ENCODE measurements around the gene DIDO1.

The DIDO1 gene

DNA sequence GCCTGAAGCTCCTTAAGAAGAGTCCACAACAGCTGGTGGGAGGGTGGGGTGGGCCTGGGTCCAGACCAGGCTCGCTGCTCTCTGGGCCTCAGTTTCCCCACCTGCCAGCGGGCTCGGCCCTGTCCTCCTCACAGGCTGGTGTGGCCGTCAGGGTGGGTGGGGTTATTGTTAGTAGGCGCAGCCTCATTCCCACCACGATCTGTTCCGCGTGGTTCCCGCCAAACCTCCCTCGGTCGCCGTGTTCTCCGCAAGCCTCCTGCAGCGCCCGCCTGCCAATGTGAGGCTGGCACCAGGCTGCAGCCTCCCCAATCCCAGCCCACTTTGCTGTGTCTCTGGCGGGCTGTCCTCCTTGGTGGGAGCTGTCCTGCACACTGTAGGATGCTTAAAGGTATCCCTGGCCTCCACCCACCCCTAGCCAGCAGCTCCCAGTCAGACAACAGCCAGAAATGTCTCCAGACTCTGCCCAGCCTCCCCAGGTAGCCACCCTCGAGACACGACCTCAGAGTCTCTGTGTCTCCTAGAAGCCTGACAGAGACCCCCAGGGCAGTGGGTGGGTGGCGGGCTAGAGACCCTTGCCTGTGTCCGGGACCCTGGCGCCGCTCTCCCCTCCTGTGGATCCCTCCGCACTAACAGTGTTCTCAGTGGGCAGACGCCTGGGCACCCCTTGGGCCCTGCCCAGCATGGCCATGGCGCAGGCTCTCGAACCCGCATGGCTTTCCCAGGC, 41.5 kb upstream of the DIDO1 start:
- Histone ChIP-seq H3K27ac (ENCODE audit: low read length) (no peak overlapping the region), H3K36me3 (ENCODE audit: control insufficient read depth, low read depth, low read length) (peaks cover 3% of the 10 kb centered on the region), H3K4me3 (ENCODE audit: low read length) (no peak overlapping the region), H3K4me1 (ENCODE audit: control insufficient read depth, low read depth, low read length) (no peaks in the 10 kb centered on the region), H3K9ac (ENCODE audit: low read length) (no peak overlapping the region), H3K27me3 (ENCODE audit: control insufficient read depth, insufficient read depth, low read length) (peaks cover 10% of the 10 kb centered on the region), H3K9me3 (ENCODE audit: control insufficient read depth, low read depth, low read length) (no peaks in the 10 kb centered on the region)

DNA sequence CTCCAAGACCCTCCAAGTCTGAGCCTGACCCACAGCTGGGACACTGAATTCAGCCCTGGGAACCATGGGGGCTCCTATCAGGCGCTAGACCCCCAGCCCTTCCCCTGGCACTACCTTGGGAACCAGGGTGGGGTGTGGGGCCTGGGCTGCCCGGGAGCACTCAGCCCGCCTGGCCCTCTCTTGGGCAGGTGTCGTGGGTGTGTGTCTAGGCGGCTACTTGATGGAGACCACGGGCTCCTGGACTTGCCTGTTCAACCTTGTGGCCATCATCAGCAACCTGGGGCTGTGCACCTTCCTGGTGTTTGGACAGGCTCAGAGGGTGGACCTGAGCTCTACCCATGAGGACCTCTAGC, 40.8 kb upstream of the DIDO1 start:
- Histone ChIP-seq H3K36me3 (ENCODE audit: control insufficient read depth, low read depth, low read length) (peaks cover 3% of the 10 kb centered on the region), H3K9me3 (ENCODE audit: control insufficient read depth, low read depth, low read length) (no peaks in the 10 kb centered on the region), H3K27ac (ENCODE audit: low read length) (no peak overlapping the region), H3K4me3 (ENCODE audit: low read length) (no peak overlapping the region), H3K9ac (ENCODE audit: low read length) (no peak overlapping the region), H3K4me1 (ENCODE audit: control insufficient read depth, low read depth, low read length) (no peaks in the 10 kb centered on the region), H3K27me3 (ENCODE audit: control insufficient read depth, insufficient read depth, low read length) (peaks cover 3% of the 10 kb centered on the region)

DNA sequence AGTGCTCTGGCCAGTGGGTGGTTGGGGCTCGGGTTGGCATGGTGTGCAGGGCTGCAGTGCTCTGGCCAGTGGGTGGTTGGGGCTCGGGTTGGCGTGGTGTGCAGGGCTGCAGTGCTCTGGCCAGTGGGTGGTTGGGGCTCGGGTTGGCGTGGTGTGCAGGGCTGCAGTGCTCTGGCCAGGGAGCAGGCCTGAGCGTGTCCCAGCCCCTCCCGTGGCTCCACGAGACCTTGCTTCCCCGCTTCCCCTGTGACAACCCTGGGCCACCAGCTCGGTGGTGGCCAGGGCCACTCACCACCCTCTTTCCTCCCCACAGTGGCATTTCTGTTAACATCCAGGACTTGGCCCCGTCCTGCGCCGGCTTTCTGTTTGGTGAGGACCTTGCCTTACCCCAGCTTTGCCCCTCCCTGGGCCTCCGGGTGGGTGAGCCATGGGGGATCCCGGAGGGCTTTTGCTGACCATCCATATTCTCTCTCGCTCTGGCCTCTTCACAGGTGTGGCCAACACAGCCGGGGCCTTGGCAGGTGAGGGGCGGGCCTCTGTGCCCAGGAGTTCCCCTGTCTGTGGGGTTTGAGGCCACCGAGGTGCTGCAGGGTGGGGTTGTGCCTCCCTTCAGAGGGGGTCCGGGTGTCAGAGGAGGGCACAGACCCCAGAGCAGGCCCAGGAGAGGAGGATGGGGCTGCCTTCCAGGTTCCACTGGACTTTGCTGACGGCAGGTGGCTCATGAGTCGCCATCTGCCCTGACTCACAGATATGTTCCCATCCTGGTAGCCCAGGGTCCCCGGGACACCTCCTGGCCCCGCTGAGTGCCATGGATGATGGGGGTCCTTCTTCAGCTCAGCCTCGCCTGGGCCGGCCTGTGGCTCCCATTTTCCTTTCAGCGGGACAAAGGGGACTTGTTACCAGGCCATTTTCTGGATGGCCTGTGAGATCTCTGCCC, 40.2 kb upstream of the DIDO1 start:
- Histone ChIP-seq H3K4me3 (ENCODE audit: low read length) (no peak overlapping the region), H3K27me3 (ENCODE audit: control insufficient read depth, insufficient read depth, low read length) (no peaks in the 10 kb centered on the region), H3K4me1 (ENCODE audit: control insufficient read depth, low read depth, low read length) (peaks cover 3% of the 10 kb centered on the region), H3K36me3 (ENCODE audit: control insufficient read depth, low read depth, low read length) (peaks cover 3% of the 10 kb centered on the region), H3K9me3 (ENCODE audit: control insufficient read depth, low read depth, low read length) (no peaks in the 10 kb centered on the region), H3K9ac (ENCODE audit: low read length) (no peak overlapping the region), H3K27ac (ENCODE audit: low read length) (no peak overlapping the region)

DNA sequence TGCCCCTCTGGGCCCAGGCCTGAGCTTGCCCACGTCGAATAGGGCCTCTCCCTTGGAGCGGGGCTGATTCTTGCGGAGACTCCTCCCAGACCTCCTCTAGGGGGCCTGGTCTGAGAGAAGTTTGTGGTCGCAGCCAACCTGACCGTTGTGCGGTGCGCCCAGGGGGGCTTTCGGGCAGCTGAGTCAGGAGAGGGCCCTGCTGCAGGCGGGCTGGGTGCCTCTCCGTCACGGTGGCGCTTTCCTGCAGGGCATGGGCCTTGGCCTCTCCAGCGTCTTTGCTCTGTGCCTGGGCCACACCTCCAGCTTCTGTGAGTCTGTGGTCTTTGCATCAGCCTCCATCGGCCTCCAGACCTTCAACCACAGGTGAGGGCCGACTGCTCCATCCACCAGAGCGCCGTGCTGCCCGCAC, 39.1 kb upstream of the DIDO1 start:
- H3K27me3 ChIP-seq (ENCODE audit: control insufficient read depth, insufficient read depth, low read length): no peaks in the 10 kb centered on the region
- no peak overlapping the region for H3K27ac ChIP-seq (ENCODE audit: low read length)
- peaks cover 4% of the 10 kb centered on the region for H3K4me1 ChIP-seq (ENCODE audit: control insufficient read depth, low read depth, low read length)
- peaks cover 3% of the 10 kb centered on the region for H3K36me3 ChIP-seq (ENCODE audit: control insufficient read depth, low read depth, low read length)
- H3K9ac ChIP-seq (ENCODE audit: low read length): no peak overlapping the region
- no peaks in the 10 kb centered on the region for H3K9me3 ChIP-seq (ENCODE audit: control insufficient read depth, low read depth, low read length)
- no peak overlapping the region for H3K4me3 ChIP-seq (ENCODE audit: low read length)

DNA sequence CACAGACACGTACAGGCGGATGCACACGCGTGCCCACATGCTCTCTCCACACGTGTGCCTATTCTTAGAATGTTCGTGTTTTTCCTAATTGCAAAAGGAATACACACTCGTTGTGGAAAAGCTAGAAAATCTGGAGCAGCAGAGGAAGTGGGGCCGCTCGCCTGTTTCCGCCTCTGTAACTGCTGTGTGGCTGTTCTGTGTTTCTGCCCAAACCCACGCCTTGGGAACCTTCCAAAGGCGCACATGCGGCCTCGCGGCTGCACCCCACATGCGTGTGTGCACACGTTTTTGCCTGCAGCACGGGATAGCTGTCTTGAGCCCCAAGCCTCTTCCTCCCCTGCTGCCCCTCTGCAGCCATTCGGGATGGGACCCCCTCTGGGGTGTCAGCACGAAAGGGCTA, 38.4 kb upstream of the DIDO1 start:
- Histone ChIP-seq H3K9ac (ENCODE audit: low read length) (no peak overlapping the region), H3K27me3 (ENCODE audit: control insufficient read depth, insufficient read depth, low read length) (no peaks in the 10 kb centered on the region), H3K36me3 (ENCODE audit: control insufficient read depth, low read depth, low read length) (peaks cover 3% of the 10 kb centered on the region)

DNA sequence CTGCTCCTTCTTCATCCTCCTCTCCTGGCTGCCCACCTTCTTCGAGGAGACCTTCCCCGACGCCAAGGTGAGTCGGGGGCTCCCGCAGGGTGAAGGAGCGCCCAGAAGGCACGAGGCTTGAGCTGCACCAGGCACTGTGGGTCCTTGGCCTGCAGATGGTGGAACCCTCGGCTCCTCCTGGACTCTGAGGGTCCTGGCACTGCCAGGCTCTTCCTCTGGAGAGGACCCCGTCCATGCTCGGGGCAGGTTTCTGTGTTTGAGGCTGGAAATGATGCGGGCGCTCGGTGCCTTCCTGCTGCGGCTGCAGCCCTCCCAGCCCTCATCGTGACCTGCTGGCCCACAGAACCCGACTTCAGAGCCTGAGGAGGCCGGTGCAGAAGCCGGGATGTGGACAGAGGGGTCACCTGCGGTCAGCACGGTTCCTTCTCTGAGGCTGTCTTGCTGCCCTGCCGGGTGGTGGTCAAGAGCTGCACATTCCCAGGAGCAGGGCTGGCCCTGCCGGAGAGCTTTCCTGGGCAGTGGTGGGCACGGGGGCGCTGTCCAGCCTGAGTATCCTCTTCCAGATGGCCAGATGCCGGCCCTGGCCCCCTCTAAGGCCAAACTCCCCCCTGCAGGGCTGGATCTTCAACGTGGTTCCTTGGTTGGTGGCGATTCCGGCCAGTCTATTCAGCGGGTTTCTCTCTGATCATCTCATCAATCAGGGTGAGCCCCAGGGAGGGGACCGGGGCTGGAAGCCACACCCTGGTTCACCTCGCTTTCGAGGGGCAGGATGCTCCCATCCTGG, 37.5 kb upstream of the DIDO1 start:
- Histone ChIP-seq H3K27ac (ENCODE audit: low read length) (no peak overlapping the region), H3K9ac (ENCODE audit: low read length) (no peak overlapping the region)

More for the DNA sequence above, 38.4 kb upstream of the DIDO1 start:
- Histone ChIP-seq H3K27ac (ENCODE audit: low read length) (no peak overlapping the region), H3K4me1 (ENCODE audit: control insufficient read depth, low read depth, low read length) (peaks cover 4% of the 10 kb centered on the region), H3K9me3 (ENCODE audit: control insufficient read depth, low read depth, low read length) (no peaks in the 10 kb centered on the region), H3K4me3 (ENCODE audit: low read length) (no peak overlapping the region)

DNA sequence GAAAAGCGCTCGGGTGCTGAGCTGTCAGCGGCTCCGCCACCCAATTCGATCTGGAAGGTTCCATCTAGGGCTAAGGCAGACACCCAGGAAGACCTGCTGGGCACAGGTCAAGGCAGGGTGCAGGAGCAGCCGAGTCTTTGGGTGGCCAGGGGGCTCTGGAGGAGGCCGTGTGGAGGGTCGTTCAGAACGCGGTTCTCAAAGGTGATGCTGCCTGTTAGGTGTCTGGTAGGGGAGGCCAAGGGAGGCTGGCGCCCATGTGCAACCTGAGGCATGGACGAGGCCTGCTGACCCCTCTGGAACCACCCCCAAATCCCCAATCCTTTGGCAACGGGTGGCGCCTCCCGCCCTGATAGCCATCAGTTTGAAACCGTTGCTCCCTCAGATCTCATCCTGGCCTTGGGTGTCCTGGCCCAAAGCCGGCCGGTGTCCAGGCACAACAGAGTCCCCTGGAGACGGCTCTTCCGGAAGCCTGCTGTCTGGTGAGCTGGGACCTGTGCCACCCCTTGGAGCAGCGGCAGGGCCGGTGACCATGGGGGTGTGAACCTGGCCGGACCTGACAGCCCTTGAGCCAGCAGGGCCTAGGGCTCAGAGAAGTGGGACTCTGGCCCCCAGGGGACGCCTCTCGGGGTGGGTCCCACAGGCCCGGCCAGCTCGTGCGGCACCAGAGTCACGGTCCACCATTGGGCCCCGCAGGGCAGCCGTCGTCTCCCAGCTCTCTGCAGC, 36.7 kb upstream of the DIDO1 start:
- Histone ChIP-seq H3K4me3 (ENCODE audit: low read length) (no peak overlapping the region), H3K36me3 (ENCODE audit: control insufficient read depth, low read depth, low read length) (peaks cover 3% of the 10 kb centered on the region), H3K9me3 (ENCODE audit: control insufficient read depth, low read depth, low read length) (no peaks in the 10 kb centered on the region), H3K27me3 (ENCODE audit: control insufficient read depth, insufficient read depth, low read length) (no peaks in the 10 kb centered on the region), H3K27ac (ENCODE audit: low read length) (no peak overlapping the region), H3K4me1 (ENCODE audit: control insufficient read depth, low read depth, low read length) (peaks cover 4% of the 10 kb centered on the region), H3K9ac (ENCODE audit: low read length) (no peak overlapping the region)

More for the DNA sequence above, 37.5 kb upstream of the DIDO1 start:
- Histone ChIP-seq H3K9me3 (ENCODE audit: control insufficient read depth, low read depth, low read length) (no peaks in the 10 kb centered on the region), H3K36me3 (ENCODE audit: control insufficient read depth, low read depth, low read length) (peaks cover 3% of the 10 kb centered on the region), H3K4me3 (ENCODE audit: low read length) (no peak overlapping the region), H3K4me1 (ENCODE audit: control insufficient read depth, low read depth, low read length) (peaks cover 4% of the 10 kb centered on the region), H3K27me3 (ENCODE audit: control insufficient read depth, insufficient read depth, low read length) (no peaks in the 10 kb centered on the region)

DNA sequence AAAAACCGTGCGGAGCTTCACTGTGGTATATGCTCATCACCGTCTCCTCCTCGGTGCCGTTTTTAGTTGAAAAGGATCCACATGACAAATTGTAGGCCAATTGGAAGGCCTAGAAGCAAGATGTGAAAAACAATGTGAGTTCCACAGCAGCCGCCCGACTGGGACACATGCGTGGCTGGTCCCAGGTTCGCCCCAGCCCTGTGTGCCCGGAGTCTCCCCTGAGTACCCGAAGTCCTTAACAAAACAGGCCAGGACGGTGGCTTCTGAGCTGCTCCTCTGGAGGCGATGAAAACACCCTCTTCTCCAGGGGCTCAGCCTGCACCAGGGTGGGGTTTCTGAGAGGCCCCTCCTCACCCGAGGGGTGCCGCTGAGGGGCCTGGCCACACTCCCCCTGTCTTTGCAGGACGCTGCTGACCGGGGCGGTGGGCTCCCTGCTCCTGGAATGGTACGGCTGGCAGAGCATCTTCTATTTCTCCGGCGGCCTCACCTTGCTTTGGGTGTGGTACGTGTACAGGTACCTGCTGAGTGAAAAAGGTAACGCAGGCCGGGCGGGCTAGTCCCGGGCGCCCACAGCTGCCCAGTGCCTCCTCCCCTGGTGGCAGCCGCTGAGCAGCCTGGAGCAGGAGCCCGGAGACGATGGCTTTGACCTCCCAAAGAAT, 36.0 kb upstream of the DIDO1 start:
- Histone ChIP-seq H3K9me3 (ENCODE audit: control insufficient read depth, low read depth, low read length) (no peaks in the 10 kb centered on the region), H3K4me3 (ENCODE audit: low read length) (no peak overlapping the region), H3K27me3 (ENCODE audit: control insufficient read depth, insufficient read depth, low read length) (no peaks in the 10 kb centered on the region), H3K4me1 (ENCODE audit: control insufficient read depth, low read depth, low read length) (peaks cover 4% of the 10 kb centered on the region), H3K9ac (ENCODE audit: low read length) (no peak overlapping the region), H3K27ac (ENCODE audit: low read length) (no peak overlapping the region), H3K36me3 (ENCODE audit: control insufficient read depth, low read depth, low read length) (peaks cover 3% of the 10 kb centered on the region)

DNA sequence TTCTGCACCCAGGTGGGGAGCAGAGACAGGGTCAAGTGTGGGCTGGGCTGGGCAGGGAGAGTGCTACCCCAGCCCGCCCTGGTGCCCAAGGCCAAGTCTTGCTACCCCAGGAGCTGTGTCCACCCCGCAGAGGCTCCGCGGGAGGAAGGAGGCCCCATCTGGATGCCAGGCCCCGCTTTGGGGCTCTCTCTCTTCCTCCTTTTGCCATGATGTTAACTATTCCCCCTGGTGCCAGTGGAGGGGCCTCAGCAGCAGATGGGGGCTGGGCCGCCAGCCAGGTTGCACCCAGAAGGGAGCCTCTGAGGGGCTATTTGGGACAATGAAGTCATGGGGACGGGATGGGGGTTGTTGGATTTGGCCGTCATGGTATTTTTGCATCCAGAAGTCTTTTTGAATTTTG, 35.5 kb upstream of the DIDO1 start:
- Histone ChIP-seq H3K4me3 (ENCODE audit: low read length) (peak overlapping the region; percentile 37), H3K4me1 (ENCODE audit: control insufficient read depth, low read depth, low read length) (peaks cover 4% of the 10 kb centered on the region)

DNA sequence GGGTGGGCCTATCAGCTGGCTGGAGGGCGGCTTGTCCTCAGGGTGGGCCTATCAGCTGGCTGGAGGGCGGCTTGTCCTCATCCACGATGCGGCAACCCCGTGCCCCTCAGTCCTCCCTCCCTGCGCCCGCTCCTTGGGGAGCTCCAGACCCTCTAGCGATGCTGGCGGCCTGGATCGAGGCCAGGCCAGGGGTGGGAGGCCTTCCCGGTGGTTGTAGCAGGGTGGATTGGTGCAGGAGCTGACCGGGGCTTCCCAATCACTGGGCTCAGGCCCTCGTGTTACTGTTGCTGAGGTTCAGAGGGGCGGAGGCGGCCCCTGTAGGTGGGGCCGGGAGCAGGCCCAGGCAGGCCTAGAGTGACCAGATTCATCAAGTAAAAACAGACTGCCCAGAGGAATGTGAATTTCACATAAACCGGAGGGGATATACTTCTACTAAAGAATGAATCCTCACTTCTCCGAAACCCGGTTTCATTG, 35.0 kb upstream of the DIDO1 start:
- Histone ChIP-seq H3K4me3 (ENCODE audit: low read length) (peak overlapping the region; percentile 37), H3K9ac (ENCODE audit: low read length) (peak overlapping the region; percentile 48), H3K27me3 (ENCODE audit: control insufficient read depth, insufficient read depth, low read length) (no peaks in the 10 kb centered on the region), H3K36me3 (ENCODE audit: control insufficient read depth, low read depth, low read length) (peaks cover 3% of the 10 kb centered on the region), H3K9me3 (ENCODE audit: control insufficient read depth, low read depth, low read length) (no peaks in the 10 kb centered on the region), H3K27ac (ENCODE audit: low read length) (no peak overlapping the region), H3K4me1 (ENCODE audit: control insufficient read depth, low read depth, low read length) (peaks cover 4% of the 10 kb centered on the region)

More for the DNA sequence above, 35.5 kb upstream of the DIDO1 start:
- H3K9ac ChIP-seq (ENCODE audit: low read length): peak overlapping the region; percentile 48
- no peaks in the 10 kb centered on the region for H3K9me3 ChIP-seq (ENCODE audit: control insufficient read depth, low read depth, low read length)
- no peaks in the 10 kb centered on the region for H3K27me3 ChIP-seq (ENCODE audit: control insufficient read depth, insufficient read depth, low read length)
- H3K27ac ChIP-seq (ENCODE audit: low read length): no peak overlapping the region
- peaks cover 3% of the 10 kb centered on the region for H3K36me3 ChIP-seq (ENCODE audit: control insufficient read depth, low read depth, low read length)

Measured in iPS-18a (cell line).